HCT116 (cell line): Measurements from ENCODE around the gene CDH23. TPM values are rescaled to one million over a fixed set of nuclear protein-coding genes. Genes with fewer than 3 reads are reported as not detected.

Experiments used
- ATAC-seq: fragments of 200-7000 bp; cut with Tn5 transposase; 2 replicates; pipeline ENCODE4 v1.9.1; 2020; ENCODE audit warnings: mild to moderate bottlenecking, moderate library complexity
- BruUV-seq: library from RNA; stranded (reverse); fragments of 400-500 nt; replicated peaks from 2 replicates; lab custom pipeline; 2021; lab: Mats Ljungman, UMichigan
- CTCF ChIA-PET: fragments of 300-600 bp; sonication (Branson Sonifier 250); formaldehyde crosslinking; loops from one replicate; lab custom pipeline; 2021; ENCODE audit warnings: antibody characterized with exemption; lab: Charles Lee
- POLR2A ChIA-PET: fragments of 300-600, 350-600 bp; sonication (Branson Sonifier 250); formaldehyde crosslinking; loops from one replicate; lab custom pipeline; 2021; ENCODE audit warnings: antibody characterized with exemption; lab: Charles Lee
- RAD21 ChIA-PET, 2 experiments: fragments of 300-600 bp; sonication (Branson Sonifier 250); formaldehyde crosslinking; loops; one replicate each; lab custom pipeline; 2023; ENCODE audit warnings: low total read pairs in 2 of 2; ENCODE audit not compliant: uncharacterized antibody in 2 of 2, unreplicated experiment in 2 of 2, low non-redundant PET in 1 of 2; lab: Charles Lee
- DNase-seq: peaks from one replicate; pipeline ENCODE4 v3.0.0-alpha.2; 2010; ENCODE audit warnings: low read depth, low spot score
- H2AFZ ChIP-seq: fragments of 200-600 bp; shearing (Covaris generic), sonication (generic); 2 replicates; pipeline ENCODE4 v1.6.1; 2017; ENCODE audit warnings: low read depth, mixed run types, mixed read lengths, antibody characterized with exemption, low read length; ENCODE audit not compliant: poor library complexity, severe bottlenecking
- H3K27ac ChIP-seq: 2 replicates; pipeline ENCODE4 v1.5.1; 2012; ENCODE audit warnings: low read depth, low read length
- H3K27me3 ChIP-seq: fragments of 200-600 bp; sonication (generic); 2 replicates; pipeline ENCODE4 v1.6.1; 2016; ENCODE audit warnings: mixed run types, low read length, mixed read lengths; ENCODE audit not compliant: insufficient read depth
- H3K36me3 ChIP-seq, 2 experiments: fragments of 200-500 bp in 1 of 2; fragments of 200-600 bp in 1 of 2; sonication (Bioruptor generic) in 1 of 2; sonication (generic) in 1 of 2; 2 replicates each; pipeline versions ENCODE4 v1.5.1 to v1.6.1; 2014 to 2016; ENCODE audit warnings: low read length in 2 of 2, inconsistent platforms in 1 of 2, mixed read lengths in 1 of 2, mixed run types in 1 of 2; ENCODE audit not compliant: insufficient read depth in 2 of 2, control insufficient read depth in 1 of 2
- H3K4me1 ChIP-seq, 2 experiments: fragments of 200-600 bp in 1 of 2; sonication (generic) in 1 of 2; 2 replicates each; pipeline versions ENCODE4 v1.5.1 to v1.6.1; 2012 to 2017; ENCODE audit warnings: low read length in 2 of 2, inconsistent platforms in 1 of 2, mild to moderate bottlenecking in 1 of 2, mixed read lengths in 1 of 2, mixed run types in 1 of 2, moderate library complexity in 1 of 2; ENCODE audit not compliant: insufficient read depth in 2 of 2, control insufficient read depth in 1 of 2
- H3K4me2 ChIP-seq: fragments of 200-600 bp; sonication (generic); 2 replicates; pipeline ENCODE4 v1.6.1; 2017; ENCODE audit warnings: mixed run types, low read length, mixed read lengths
- H3K4me3 ChIP-seq, 2 experiments: fragments of 200-600 bp in 1 of 2; sonication (generic) in 1 of 2; replicated peaks in 1 of 2; 2 replicates each; pipeline ENCODE4 v1.5.1; 2011 to 2016; ENCODE audit warnings: low read length in 2 of 2, control low read depth in 1 of 2, low read depth in 1 of 2, mild to moderate bottlenecking in 1 of 2, mixed read lengths in 1 of 2, mixed run types in 1 of 2
- H3K79me2 ChIP-seq: fragments of 200-600 bp; sonication (generic); 2 replicates; pipeline ENCODE4 v1.6.1; 2017; ENCODE audit warnings: mild to moderate bottlenecking, mixed run types, low read length, moderate library complexity, mixed read lengths; ENCODE audit not compliant: insufficient read depth
- H3K9ac ChIP-seq: fragments of 200-600 bp; sonication (generic); 2 replicates; pipeline ENCODE4 v1.6.1; 2016; ENCODE audit warnings: low read length, mixed read lengths
- H3K9me2 ChIP-seq: fragments of 200-600 bp; sonication (generic), shearing (Covaris generic); 2 replicates; pipeline ENCODE4 v1.6.1; 2017; ENCODE audit warnings: mixed run types, mild to moderate bottlenecking, moderate library complexity; ENCODE audit not compliant: insufficient read depth
- H3K9me3 ChIP-seq, 2 experiments: fragments of 200-500 bp in 1 of 2; fragments of 200-600 bp in 1 of 2; sonication (Bioruptor generic) in 1 of 2; sonication (generic) in 1 of 2; 2 replicates each; pipeline ENCODE4 v1.6.1; 2014 to 2017; ENCODE audit warnings: low read length in 2 of 2, mixed read lengths in 2 of 2, inconsistent platforms in 1 of 2, low read depth in 1 of 2, mild to moderate bottlenecking in 1 of 2, mixed run types in 1 of 2, moderate library complexity in 1 of 2; ENCODE audit not compliant: control insufficient read depth in 1 of 2, insufficient read depth in 1 of 2
- H4K20me1 ChIP-seq: fragments of 200-600 bp; sonication (generic), shearing (Covaris generic); 2 replicates; pipeline ENCODE4 v1.6.1; 2017; ENCODE audit warnings: mixed run types, mild to moderate bottlenecking, moderate library complexity; ENCODE audit not compliant: insufficient read depth
- CBX3 ChIP-seq: IDR thresholded peaks from 2 replicates; pipeline ENCODE4 v1.6.1; 2012; ENCODE audit warnings: low read depth
- CEBPB ChIP-seq: IDR thresholded peaks from 2 replicates; pipeline ENCODE4 v1.6.1; 2012; ENCODE audit warnings: low read depth
- EGR1 ChIP-seq: IDR thresholded peaks from 2 replicates; pipeline ENCODE4 v1.6.1; 2012; ENCODE audit warnings: low read depth
- ELF1 ChIP-seq: IDR thresholded peaks from 2 replicates; pipeline ENCODE4 v1.6.1; 2012; ENCODE audit warnings: low read depth, borderline replicate concordance
- EZH2 ChIP-seq: fragments of 200-600 bp; sonication (generic); IDR thresholded peaks from 2 replicates; pipeline ENCODE4 v1.6.1; 2017; ENCODE audit warnings: antibody characterized with exemption, mixed run types
- EZH2phosphoT487 ChIP-seq: fragments of 200-600 bp; IDR thresholded peaks from 2 replicates; pipeline ENCODE4 v1.6.1; 2018; ENCODE audit warnings: antibody characterized with exemption, borderline replicate concordance
- JUND ChIP-seq: IDR thresholded peaks from 2 replicates; pipeline ENCODE4 v1.6.1; 2012
- POLR2A ChIP-seq: IDR thresholded peaks from 2 replicates; pipeline ENCODE4 v1.7.0; 2011; ENCODE audit warnings: borderline replicate concordance; ENCODE audit not compliant: insufficient read depth, insufficient read length; ENCODE audit errors: extremely low read depth
- POLR2AphosphoS5 ChIP-seq: IDR thresholded peaks from 2 replicates; pipeline ENCODE4 v1.6.1; 2011; ENCODE audit warnings: mild to moderate bottlenecking, low read depth, low read length, moderate library complexity
- RAD21 ChIP-seq: IDR thresholded peaks from 2 replicates; pipeline ENCODE4 v1.6.1; 2012; ENCODE audit warnings: low read depth, mild to moderate bottlenecking
- REST ChIP-seq: IDR thresholded peaks from 2 replicates; pipeline ENCODE4 v1.6.1; 2012; ENCODE audit warnings: low read depth
- SIN3A ChIP-seq: IDR thresholded peaks from 2 replicates; pipeline ENCODE4 v1.6.1; 2012; ENCODE audit warnings: low read depth
- SP1 ChIP-seq: IDR thresholded peaks from 2 replicates; pipeline ENCODE4 v1.6.1; 2012; ENCODE audit warnings: low read depth
- SRF ChIP-seq: IDR thresholded peaks from 2 replicates; pipeline ENCODE4 v1.6.1; 2012; ENCODE audit warnings: low read depth
- ZFX ChIP-seq: fragments of 450-650 bp; IDR thresholded peaks from 2 replicates; pipeline ENCODE4 v1.6.1; 2017
- ZNF274 ChIP-seq: fragments of 200-500 bp; sonication (Bioruptor generic); IDR thresholded peaks from 2 replicates; pipeline ENCODE4 v1.6.1; 2014; ENCODE audit warnings: mild to moderate bottlenecking, low read depth, low read length, inconsistent platforms
- intact Hi-C: fragments of 100-400 bp; cut with micrococcal nuclease; formaldehyde crosslinking; loops from 2 replicates; pipeline ENCODE4 v1.10.0; 2022
- total RNA-seq: library from RNA; stranded (reverse); gene quantifications from one replicate; pipeline ENCODE4 v1.2.1, GENCODE V29; 2021; ENCODE audit not compliant: unreplicated experiment
- TF ChIP-seq, protein P1 (sequence below), 3 experiments: fragments of 200-600 bp in 1 of 3; sonication (generic) in 1 of 3; IDR thresholded peaks in 2 of 3; conservative IDR thresholded peaks in 1 of 3; 2 replicates each; pipeline ENCODE4 v1.5.1; 2012 to 2017; ENCODE audit warnings: low read depth in 2 of 3, low read length in 2 of 3, antibody characterized with exemption in 1 of 3, borderline replicate concordance in 1 of 3, control low read depth in 1 of 3, mild to moderate bottlenecking in 1 of 3, mixed read lengths in 1 of 3, mixed run types in 1 of 3, moderate library complexity in 1 of 3; ENCODE audit not compliant: insufficient read depth in 1 of 3
- TF ChIP-seq, protein P2 (sequence below): IDR thresholded peaks from 2 replicates; pipeline ENCODE4 v1.6.1; 2012

The CDH23 gene
- total RNA-seq, 1 experiment from 2014 or later: not detected

DNA sequence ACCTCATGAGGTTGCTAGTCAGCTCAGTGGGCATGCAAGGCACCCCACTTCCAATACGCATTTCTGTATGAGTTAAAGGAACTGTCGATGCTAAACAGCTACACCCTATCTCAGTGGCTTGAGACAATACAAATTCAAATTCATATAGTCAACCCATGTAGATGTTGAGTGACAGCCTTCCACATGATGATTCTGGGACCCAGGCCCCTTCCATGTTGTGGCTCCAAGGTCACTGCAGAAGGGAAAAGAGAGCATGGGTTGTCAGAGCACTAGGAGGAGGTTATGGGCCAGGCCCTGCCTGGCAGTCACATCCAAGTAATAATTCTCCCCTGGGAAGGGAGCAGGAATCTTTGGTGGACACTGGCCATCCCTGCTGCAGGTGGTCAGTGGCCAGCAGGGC is 294.7 kb downstream of the CDH23 start:
- Histone ChIP-seq H3K36me3 (no peaks in the 10 kb centered on the region), H3K9me3 (no peaks in the 10 kb centered on the region; a peak in 1 of 4 replicates), H4K20me1 (no peaks in the 10 kb centered on the region), H3K9me2 (no peaks in the 10 kb centered on the region), H3K4me3 (no peak overlapping the region), H3K27ac (no peak overlapping the region), H3K4me1 (peaks cover 0 to 2% of the 10 kb centered on the region in 2 experiments; a peak in 1 of 4 replicates), H3K9ac (no peak overlapping the region), H3K27me3 (no peaks in the 10 kb centered on the region), H2AFZ (no peak overlapping the region), H3K79me2 (no peaks in the 10 kb centered on the region), H3K4me2 (no peak overlapping the region)
- ChIA-PET RAD21 (no interaction called here), POLR2A (no interaction called here), CTCF (interaction anchor here (2.8 kb wide), 1 partner anchor 17 kb away, joined by 8 read pairs; no protein-coding TSS in a partner anchor)
- DNase-seq (no peak), ATAC-seq (no peak)
- no TSS peak for BruUV-seq
- intact Hi-C loops: no loop called here
- TF ChIP-seq CEBPB: no peak
- no peak for TF ChIP-seq RAD21
- TF ChIP-seq, protein P1, sequence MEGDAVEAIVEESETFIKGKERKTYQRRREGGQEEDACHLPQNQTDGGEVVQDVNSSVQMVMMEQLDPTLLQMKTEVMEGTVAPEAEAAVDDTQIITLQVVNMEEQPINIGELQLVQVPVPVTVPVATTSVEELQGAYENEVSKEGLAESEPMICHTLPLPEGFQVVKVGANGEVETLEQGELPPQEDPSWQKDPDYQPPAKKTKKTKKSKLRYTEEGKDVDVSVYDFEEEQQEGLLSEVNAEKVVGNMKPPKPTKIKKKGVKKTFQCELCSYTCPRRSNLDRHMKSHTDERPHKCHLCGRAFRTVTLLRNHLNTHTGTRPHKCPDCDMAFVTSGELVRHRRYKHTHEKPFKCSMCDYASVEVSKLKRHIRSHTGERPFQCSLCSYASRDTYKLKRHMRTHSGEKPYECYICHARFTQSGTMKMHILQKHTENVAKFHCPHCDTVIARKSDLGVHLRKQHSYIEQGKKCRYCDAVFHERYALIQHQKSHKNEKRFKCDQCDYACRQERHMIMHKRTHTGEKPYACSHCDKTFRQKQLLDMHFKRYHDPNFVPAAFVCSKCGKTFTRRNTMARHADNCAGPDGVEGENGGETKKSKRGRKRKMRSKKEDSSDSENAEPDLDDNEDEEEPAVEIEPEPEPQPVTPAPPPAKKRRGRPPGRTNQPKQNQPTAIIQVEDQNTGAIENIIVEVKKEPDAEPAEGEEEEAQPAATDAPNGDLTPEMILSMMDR (IDR thresholded peaks at IDR 0.05 in 2 of 3, conservative IDR thresholded peaks at IDR 0.05 in 1 of 3; ENCODE audit: borderline replicate concordance in 1 of 3, insufficient read depth in 1 of 3, low read depth in 2 of 3, low read length in 2 of 3): no peak
- TF ChIP-seq POLR2AphosphoS5: no peak
- TF ChIP-seq ZNF274: no peak
- TF ChIP-seq POLR2A: no peak
- no peak for TF ChIP-seq EZH2phosphoT487
- no peak for TF ChIP-seq JUND
- no peak for TF ChIP-seq REST
- TF ChIP-seq EZH2: no peak
- TF ChIP-seq CBX3: no peak
- TF ChIP-seq, protein P2, sequence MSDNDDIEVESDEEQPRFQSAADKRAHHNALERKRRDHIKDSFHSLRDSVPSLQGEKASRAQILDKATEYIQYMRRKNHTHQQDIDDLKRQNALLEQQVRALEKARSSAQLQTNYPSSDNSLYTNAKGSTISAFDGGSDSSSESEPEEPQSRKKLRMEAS: no peak
- TF ChIP-seq ELF1: no peak
- TF ChIP-seq ZFX: no peak
- TF ChIP-seq SP1: no peak
- TF ChIP-seq EGR1: no peak
- no peak for TF ChIP-seq SRF
- TF ChIP-seq SIN3A: no peak
